ENCODE data around the gene LTK. TPM values are rescaled to one million over a fixed set of nuclear protein-coding genes. Genes with fewer than 3 reads are reported as not detected.

LTK gene
- total RNA-seq, result under 1 TPM in 3 of 4 donors, not detected in 1; 0.16 to 0.54 (median 0.19) TPM

DNA sequence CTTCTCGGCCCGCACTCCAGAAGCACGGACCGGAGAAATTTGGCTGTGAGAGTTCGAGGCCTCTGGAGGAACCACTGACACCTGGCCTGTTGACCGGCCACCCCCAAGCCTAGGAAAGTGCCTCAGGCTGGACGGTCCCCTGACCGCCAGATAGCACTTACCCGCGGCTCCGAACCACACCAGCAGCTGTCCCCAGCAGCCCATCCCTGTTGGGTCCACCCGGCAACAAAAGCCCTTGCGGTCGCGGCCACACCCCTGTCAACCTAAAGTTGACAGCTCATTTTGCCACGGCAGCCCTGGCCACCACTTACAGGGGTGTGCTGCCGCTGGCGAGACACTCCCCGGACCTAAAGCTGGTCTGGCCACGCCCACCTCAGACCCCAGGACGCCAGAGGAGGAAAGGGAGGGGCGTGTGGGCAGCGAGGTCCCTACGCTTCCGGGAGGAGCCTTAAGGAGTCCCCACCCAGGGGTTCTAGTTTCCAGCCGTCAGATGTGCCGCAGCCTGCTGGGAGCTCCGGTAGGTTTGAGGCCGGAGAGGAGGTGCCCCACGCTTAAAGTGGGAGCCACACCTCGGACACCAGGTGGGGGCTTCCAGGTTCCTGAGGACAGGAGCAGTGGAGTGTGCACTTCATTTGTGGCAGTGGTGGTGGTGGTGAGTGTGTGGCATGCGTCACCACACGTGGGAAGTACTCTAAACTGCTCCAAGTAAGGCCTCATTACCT lies at the start of gene LTK:
Gene LTK, minus strand, starts transcription at position 322 of the 722 bp plus-strand sequence. Its CDS starts 118 bp downstream, at position 204.
- Histone ChIP-seq H3K27ac (no peak within 1 kb of the TSS), H3K9me3 (no peaks in the 10 kb centered on the region), H3K4me1 (peaks cover 0 to 31% (median 26%) of the 10 kb centered on the region in 3 donors), H3K4me3 (peak within 1 kb of the TSS in 1 of 2 donors; percentile 45), H3K27me3 (peaks cover 47% of the 10 kb centered on the region), H3K36me3 (peaks cover 0 to 15% of the 10 kb centered on the region in 2 donors)
- TF ChIP-seq, protein P1, sequence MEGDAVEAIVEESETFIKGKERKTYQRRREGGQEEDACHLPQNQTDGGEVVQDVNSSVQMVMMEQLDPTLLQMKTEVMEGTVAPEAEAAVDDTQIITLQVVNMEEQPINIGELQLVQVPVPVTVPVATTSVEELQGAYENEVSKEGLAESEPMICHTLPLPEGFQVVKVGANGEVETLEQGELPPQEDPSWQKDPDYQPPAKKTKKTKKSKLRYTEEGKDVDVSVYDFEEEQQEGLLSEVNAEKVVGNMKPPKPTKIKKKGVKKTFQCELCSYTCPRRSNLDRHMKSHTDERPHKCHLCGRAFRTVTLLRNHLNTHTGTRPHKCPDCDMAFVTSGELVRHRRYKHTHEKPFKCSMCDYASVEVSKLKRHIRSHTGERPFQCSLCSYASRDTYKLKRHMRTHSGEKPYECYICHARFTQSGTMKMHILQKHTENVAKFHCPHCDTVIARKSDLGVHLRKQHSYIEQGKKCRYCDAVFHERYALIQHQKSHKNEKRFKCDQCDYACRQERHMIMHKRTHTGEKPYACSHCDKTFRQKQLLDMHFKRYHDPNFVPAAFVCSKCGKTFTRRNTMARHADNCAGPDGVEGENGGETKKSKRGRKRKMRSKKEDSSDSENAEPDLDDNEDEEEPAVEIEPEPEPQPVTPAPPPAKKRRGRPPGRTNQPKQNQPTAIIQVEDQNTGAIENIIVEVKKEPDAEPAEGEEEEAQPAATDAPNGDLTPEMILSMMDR (IDR thresholded peaks at IDR 0.05), result no peak
- TF ChIP-seq EP300 (IDR thresholded peaks at IDR 0.05) (no peak), POLR2A (IDR thresholded peaks at IDR 0.05) (no peak), POLR2AphosphoS5 (IDR thresholded peaks at IDR 0.05) (no peak)
- peak; percentile 42 for ATAC-seq
- WGBS, 2 donors (ENCODE audit: low coverage in 1 of 2), result 56% methylated on average over 2 of the region's 33 CpGs; no CpG with 5 or more reads in 1 of the 2 donors

DNA sequence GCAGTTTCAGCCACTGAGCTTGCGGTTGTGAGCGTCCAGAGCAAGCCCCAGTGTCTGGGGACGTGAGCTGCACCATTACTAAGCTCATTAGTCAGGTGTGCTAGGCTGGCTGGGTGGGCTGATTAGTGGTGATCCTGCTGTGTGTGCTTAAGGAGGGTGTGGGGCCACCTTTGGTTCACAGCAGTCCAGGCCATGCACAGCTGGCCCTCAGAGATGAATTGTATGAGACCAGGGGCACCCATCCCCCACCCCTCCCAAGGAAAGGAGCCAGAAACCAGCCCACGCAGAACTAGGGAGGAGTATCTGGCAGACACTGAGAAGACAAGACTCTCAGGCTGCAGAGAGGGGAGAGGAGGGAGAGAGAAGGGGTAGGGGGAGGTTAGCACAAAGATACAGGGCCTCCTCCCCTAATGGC lies 49.2 kb upstream of the LTK start:
- peak overlapping the region in 1 of 4 donors; percentile 31 for H3K27ac ChIP-seq
- H3K4me1 ChIP-seq, result peaks cover 0 to 55% (median 7%) of the 10 kb centered on the region in 3 donors
- ATAC-seq, result no peak
- 20 to 40% methylated on average over 1 to 4 of the region's 4 CpGs for WGBS, 2 donors (ENCODE audit: low coverage in 1 of 2)
- no peaks in the 10 kb centered on the region for H3K9me3 ChIP-seq
- no peaks in the 10 kb centered on the region for H3K27me3 ChIP-seq
- H3K36me3 ChIP-seq, result peaks cover 0 to 8% of the 10 kb centered on the region in 2 donors
- H3K4me3 ChIP-seq, result no peak overlapping the region
- no peak for TF ChIP-seq POLR2AphosphoS5 (IDR thresholded peaks at IDR 0.05)
- TF ChIP-seq, protein P1 (IDR thresholded peaks at IDR 0.05), result no peak
- TF ChIP-seq EP300 (IDR thresholded peaks at IDR 0.05), result no peak
- no peak for TF ChIP-seq POLR2A (IDR thresholded peaks at IDR 0.05)

DNA sequence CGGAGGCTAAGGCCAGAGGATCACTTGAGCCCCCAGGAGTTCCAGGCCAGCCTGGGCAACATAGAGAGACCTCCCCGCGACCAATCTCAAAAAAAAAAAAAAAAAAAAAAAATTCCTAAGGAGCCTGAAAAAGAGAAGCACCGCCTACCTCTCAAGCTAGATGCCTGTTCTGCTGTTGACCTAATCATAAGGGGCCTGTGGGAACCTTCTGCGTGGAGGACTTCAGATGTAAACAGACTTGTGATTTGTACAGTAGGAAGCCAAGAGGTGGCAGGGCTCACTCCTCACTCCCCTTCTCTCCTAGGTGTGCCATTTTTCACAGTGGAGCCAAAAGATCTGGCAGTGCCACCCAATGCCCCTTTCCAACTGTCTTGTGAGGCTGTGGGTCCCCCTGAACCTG lies 48.6 kb upstream of the LTK start:
- ATAC-seq, result no peak
- Histone ChIP-seq H3K36me3 (peaks cover 0 to 8% of the 10 kb centered on the region in 2 donors), H3K4me1 (peaks cover 0 to 58% (median 10%) of the 10 kb centered on the region in 3 donors), H3K27ac (peak overlapping the region in 2 of 4 donors; percentile 31 to 47), H3K27me3 (no peaks in the 10 kb centered on the region), H3K4me3 (no peak overlapping the region), H3K9me3 (no peaks in the 10 kb centered on the region)
- WGBS, 2 donors (ENCODE audit: low coverage in 1 of 2), result 45 to 58% methylated on average over 2 to 3 of the region's 5 CpGs
- TF ChIP-seq POLR2A (IDR thresholded peaks at IDR 0.05) (no peak), EP300 (IDR thresholded peaks at IDR 0.05) (no peak), POLR2AphosphoS5 (IDR thresholded peaks at IDR 0.05) (no peak)
- TF ChIP-seq, protein P1 (IDR thresholded peaks at IDR 0.05), result no peak

DNA sequence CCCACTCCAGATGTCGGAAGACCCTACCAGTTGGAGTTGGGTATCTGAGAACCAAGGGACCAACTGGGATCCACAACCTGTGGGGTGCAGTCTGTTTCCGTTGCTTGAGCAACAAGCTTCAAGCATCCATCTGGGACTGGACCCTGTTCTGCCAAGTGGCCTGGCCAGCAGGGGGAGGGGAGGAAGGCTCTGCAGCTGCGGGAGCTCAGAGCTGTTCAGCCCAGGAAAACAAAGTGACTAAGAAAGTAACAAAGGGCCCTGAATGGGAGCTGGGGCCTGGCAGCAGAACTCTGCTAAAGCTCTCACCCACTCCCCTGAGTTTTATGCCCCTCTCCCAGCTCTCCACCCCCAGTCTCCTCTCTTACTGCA lies 48.1 kb upstream of the LTK start:
- TF ChIP-seq, protein P1 (IDR thresholded peaks at IDR 0.05), result peak in 2 of 4 experiments; percentile 11 to 21
- no peak for TF ChIP-seq EP300 (IDR thresholded peaks at IDR 0.05)
- peak; percentile 54 for ATAC-seq

More for the DNA sequence above, 48.1 kb upstream of the LTK start:
- peak overlapping the region in 3 of 4 donors; percentile 38 to 82 (median 43) for H3K27ac ChIP-seq
- H3K4me3 ChIP-seq, result no peak overlapping the region
- WGBS, 2 donors (ENCODE audit: low coverage in 1 of 2), result 60 to 80% methylated on average over 1 of the region's 3 CpGs
- H3K4me1 ChIP-seq, result peaks cover 0 to 58% (median 10%) of the 10 kb centered on the region in 3 donors
- H3K36me3 ChIP-seq, result peaks cover 0 to 6% of the 10 kb centered on the region in 2 donors
- no peaks in the 10 kb centered on the region for H3K27me3 ChIP-seq
- H3K9me3 ChIP-seq, result no peaks in the 10 kb centered on the region

All from gastroesophageal sphincter (tissue), 4 donors.